ENCODE measurements around the gene MBD3.

The MBD3 gene

DNA sequence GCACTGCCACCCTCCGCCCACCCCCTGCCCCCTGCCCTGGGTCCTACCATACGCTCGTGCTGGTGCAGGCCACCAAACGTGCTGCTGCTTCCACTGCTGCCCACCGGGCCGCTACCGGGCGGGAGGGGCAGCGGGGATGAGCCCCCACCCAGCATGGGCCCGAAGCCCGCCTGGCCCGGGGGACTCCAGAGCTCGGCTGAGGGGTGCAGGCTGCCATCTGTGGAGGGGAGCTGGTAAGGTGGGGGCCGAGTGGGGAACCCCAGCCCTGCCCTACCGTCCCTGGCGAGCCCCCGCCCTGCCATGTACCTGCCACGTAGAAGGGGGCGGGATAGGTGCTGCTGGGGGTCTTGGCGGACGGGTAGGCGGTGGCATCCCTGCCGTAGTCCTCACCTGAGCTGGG, 29.3 kb upstream of the MBD3 start:
- Histone ChIP-seq H2AFZ (ENCODE audit: low read length) (no peak overlapping the region), H3K79me2 (ENCODE audit: low read length) (peaks cover 89% of the 10 kb centered on the region), H3K27ac (ENCODE audit: low read length) (no peak overlapping the region), H3K4me1 (ENCODE audit: low read length) (peaks cover 14% of the 10 kb centered on the region), H3K9me2 (replicated peaks; ENCODE audit: insufficient read depth, low read length) (no peaks in the 10 kb centered on the region), H3K27me3 (replicated peaks; ENCODE audit: insufficient read depth, low read length) (no peaks in the 10 kb centered on the region), H3K4me2 (ENCODE audit: low read depth, low read length) (no peak overlapping the region), H3K36me3 (replicated peaks; ENCODE audit: insufficient read depth, low read length) (peaks cover 22% of the 10 kb centered on the region), H3F3A (ENCODE audit: insufficient read depth, low read length) (peaks cover 19% of the 10 kb centered on the region), H3K9ac (ENCODE audit: low read length) (no peak overlapping the region), H4K20me1 (ENCODE audit: insufficient read depth, low read length) (peaks cover 25% of the 10 kb centered on the region; the same call in 1 of the 2 replicates), H3K9me3 (replicated peaks; ENCODE audit: insufficient read depth, low read length) (no peaks in the 10 kb centered on the region), H3K4me3 (ENCODE audit: low read length) (no peak overlapping the region)
- no peak for TF ChIP-seq EZH2phosphoT487 (IDR thresholded peaks at IDR 0.05; ENCODE audit: low read length)
- TF ChIP-seq EZH2 (optimal IDR thresholded peaks at IDR 0.05; ENCODE audit: low read depth, low read length), result no peak
- TF ChIP-seq, protein P1, sequence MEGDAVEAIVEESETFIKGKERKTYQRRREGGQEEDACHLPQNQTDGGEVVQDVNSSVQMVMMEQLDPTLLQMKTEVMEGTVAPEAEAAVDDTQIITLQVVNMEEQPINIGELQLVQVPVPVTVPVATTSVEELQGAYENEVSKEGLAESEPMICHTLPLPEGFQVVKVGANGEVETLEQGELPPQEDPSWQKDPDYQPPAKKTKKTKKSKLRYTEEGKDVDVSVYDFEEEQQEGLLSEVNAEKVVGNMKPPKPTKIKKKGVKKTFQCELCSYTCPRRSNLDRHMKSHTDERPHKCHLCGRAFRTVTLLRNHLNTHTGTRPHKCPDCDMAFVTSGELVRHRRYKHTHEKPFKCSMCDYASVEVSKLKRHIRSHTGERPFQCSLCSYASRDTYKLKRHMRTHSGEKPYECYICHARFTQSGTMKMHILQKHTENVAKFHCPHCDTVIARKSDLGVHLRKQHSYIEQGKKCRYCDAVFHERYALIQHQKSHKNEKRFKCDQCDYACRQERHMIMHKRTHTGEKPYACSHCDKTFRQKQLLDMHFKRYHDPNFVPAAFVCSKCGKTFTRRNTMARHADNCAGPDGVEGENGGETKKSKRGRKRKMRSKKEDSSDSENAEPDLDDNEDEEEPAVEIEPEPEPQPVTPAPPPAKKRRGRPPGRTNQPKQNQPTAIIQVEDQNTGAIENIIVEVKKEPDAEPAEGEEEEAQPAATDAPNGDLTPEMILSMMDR (IDR thresholded peaks at IDR 0.05; ENCODE audit: low read length), result no peak
- DNase-seq, result no peak

DNA sequence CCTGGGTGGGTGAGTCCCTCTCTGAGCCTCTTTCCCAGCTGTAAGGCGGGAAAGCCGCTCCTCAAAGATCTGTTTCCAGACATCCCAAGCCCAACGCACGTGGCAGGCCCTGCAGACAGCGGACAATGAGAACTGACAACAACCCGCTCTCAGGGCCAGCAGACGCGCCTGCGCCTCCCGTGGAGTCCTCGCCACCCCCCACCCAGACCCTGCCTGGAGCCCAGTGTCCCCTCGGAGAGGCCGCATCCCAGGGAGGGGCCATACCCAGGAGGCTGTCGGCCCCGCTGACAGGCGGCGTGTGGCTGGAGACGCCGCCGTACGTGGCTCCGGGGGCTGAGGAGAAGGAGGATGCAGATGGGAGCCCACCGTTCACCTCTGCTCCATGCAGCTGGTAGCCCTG, 28.9 kb upstream of the MBD3 start:
- Histone ChIP-seq H3K4me1 (ENCODE audit: low read length) (peaks cover 18% of the 10 kb centered on the region), H3K4me3 (ENCODE audit: low read length) (no peak overlapping the region), H2AFZ (ENCODE audit: low read length) (no peak overlapping the region), H3K36me3 (replicated peaks; ENCODE audit: insufficient read depth, low read length) (peaks cover 22% of the 10 kb centered on the region), H3K9me2 (replicated peaks; ENCODE audit: insufficient read depth, low read length) (no peaks in the 10 kb centered on the region), H3K27me3 (replicated peaks; ENCODE audit: insufficient read depth, low read length) (no peaks in the 10 kb centered on the region), H3K9me3 (replicated peaks; ENCODE audit: insufficient read depth, low read length) (no peaks in the 10 kb centered on the region), H3K9ac (ENCODE audit: low read length) (no peak overlapping the region), H3F3A (ENCODE audit: insufficient read depth, low read length) (peaks cover 19% of the 10 kb centered on the region), H3K79me2 (ENCODE audit: low read length) (peaks cover 90% of the 10 kb centered on the region), H3K4me2 (ENCODE audit: low read depth, low read length) (no peak overlapping the region), H3K27ac (ENCODE audit: low read length) (no peak overlapping the region), H4K20me1 (ENCODE audit: insufficient read depth, low read length) (peaks cover 25% of the 10 kb centered on the region; the same call in 1 of the 2 replicates)
- no peak for DNase-seq
- TF ChIP-seq EZH2phosphoT487 (IDR thresholded peaks at IDR 0.05; ENCODE audit: low read length), result no peak
- TF ChIP-seq, protein P1 (IDR thresholded peaks at IDR 0.05; ENCODE audit: low read length), result no peak
- TF ChIP-seq EZH2 (optimal IDR thresholded peaks at IDR 0.05; ENCODE audit: low read depth, low read length), result no peak

DNA sequence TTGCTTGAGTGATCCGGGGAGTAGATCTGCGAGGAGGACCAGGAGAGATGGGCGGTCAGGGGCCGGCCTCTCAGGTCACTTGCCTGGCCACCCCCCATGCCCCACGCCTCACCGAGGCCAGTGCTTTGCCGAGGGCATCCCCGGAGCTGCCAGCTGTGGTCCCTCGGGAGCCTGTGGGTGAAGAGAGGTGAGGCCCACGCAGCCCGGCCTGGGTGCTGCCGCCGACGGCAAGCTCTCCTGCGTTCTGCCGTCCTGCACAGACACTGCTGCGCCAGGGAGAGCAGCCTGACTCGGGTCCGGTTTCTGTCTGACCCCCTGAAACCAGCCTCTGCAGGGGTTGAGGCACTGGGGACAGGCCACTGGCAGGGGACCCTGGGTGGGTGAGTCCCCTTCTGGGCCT, 28.4 kb upstream of the MBD3 start:
- Histone ChIP-seq H3K9me2 (replicated peaks; ENCODE audit: insufficient read depth, low read length) (no peaks in the 10 kb centered on the region), H3K27me3 (replicated peaks; ENCODE audit: insufficient read depth, low read length) (no peaks in the 10 kb centered on the region), H3K9me3 (replicated peaks; ENCODE audit: insufficient read depth, low read length) (no peaks in the 10 kb centered on the region), H3K9ac (ENCODE audit: low read length) (no peak overlapping the region), H4K20me1 (ENCODE audit: insufficient read depth, low read length) (peaks cover 25% of the 10 kb centered on the region; the same call in 1 of the 2 replicates), H2AFZ (ENCODE audit: low read length) (no peak overlapping the region), H3K4me2 (ENCODE audit: low read depth, low read length) (no peak overlapping the region), H3F3A (ENCODE audit: insufficient read depth, low read length) (peaks cover 19% of the 10 kb centered on the region), H3K79me2 (ENCODE audit: low read length) (peaks cover 88% of the 10 kb centered on the region), H3K4me1 (ENCODE audit: low read length) (peaks cover 18% of the 10 kb centered on the region), H3K4me3 (ENCODE audit: low read length) (no peak overlapping the region), H3K36me3 (replicated peaks; ENCODE audit: insufficient read depth, low read length) (peaks cover 22% of the 10 kb centered on the region), H3K27ac (ENCODE audit: low read length) (no peak overlapping the region)
- DNase-seq, result no peak
- TF ChIP-seq, protein P1 (IDR thresholded peaks at IDR 0.05; ENCODE audit: low read length), result no peak
- TF ChIP-seq EZH2 (optimal IDR thresholded peaks at IDR 0.05; ENCODE audit: low read depth, low read length) (no peak), EZH2phosphoT487 (IDR thresholded peaks at IDR 0.05; ENCODE audit: low read length) (no peak)
